Medulla oblongata (tissue), 1 donor: ENCODE data around the gene ARHGAP26.
"Not testable (repeated sequence)": the region's sequence is repeated elsewhere in the genome, so short reads cannot be mapped to it uniquely, and the experiment has no call there.

Experiments used
- DNase-seq: peaks from one replicate; pipeline ENCODE4 v3.0.0-alpha.2; 2015; ENCODE audit errors: extremely low spot score

The ARHGAP26 gene

DNA sequence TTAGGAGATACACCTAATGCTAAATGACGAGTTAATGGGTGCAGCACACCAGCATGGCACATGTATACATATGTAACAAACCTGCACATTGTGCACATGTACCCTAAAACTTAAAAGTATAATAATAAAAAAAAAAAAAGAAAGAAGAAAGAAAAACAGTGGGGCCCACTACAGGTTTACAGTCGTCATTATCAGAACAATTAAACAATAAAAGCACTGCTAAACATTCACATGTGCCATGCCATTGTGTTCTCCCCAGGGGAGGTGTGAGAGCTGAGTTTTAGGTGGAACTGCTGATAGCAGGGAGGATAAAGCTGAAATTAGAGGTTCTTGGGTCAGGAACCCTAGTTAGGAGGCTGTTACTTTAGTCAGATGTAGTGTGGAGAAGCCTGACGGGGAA, 348.6 kb downstream of the ARHGAP26 start:
- DNase-seq = not testable (repeated sequence)

DNA sequence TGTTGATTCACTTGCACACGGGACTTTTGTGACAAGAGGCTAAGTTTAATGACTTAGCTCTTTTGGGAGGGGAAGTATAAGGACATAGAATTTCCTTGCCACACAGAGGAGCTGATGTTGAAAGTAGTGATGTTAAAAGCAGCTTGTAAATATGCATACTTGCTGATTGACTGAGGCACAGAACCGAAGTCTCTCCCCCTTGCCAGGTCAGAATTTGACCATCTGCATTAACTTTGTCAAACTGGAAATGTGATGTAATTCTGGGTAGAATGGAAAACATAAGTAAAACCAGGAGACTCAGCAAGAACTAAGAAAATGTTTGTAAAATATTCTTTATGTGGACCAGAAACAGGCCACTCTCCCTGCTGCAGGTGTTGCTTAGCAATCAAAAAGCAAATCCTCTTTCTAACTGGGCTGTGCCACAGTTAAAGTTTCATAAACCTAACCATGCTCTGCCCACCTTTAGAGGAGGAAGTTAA, 349.2 kb downstream of the ARHGAP26 start:
- DNase-seq = no peak

DNA sequence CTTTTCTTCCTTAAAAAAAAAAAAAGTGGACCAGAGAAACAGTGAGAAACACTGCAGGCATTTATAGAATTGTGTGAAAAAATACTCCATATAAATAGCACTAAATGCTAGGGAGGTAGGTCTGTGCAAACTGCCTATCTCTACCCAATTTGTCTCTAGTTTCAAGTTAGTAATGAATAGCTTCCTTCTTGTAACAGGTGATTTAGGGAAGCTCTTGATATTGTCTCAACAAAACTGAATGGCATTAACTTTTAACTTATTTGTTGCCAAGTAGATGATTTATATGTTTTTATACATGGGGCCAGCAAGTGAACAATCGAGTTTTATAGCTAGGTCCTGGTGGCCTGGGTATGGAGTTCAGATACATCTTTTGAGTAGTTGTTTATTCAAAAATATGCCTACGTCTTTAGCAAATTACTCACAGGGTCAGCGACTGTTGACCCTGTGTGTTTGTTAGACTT, 349.7 kb downstream of the ARHGAP26 start:
- no peak for DNase-seq

DNA sequence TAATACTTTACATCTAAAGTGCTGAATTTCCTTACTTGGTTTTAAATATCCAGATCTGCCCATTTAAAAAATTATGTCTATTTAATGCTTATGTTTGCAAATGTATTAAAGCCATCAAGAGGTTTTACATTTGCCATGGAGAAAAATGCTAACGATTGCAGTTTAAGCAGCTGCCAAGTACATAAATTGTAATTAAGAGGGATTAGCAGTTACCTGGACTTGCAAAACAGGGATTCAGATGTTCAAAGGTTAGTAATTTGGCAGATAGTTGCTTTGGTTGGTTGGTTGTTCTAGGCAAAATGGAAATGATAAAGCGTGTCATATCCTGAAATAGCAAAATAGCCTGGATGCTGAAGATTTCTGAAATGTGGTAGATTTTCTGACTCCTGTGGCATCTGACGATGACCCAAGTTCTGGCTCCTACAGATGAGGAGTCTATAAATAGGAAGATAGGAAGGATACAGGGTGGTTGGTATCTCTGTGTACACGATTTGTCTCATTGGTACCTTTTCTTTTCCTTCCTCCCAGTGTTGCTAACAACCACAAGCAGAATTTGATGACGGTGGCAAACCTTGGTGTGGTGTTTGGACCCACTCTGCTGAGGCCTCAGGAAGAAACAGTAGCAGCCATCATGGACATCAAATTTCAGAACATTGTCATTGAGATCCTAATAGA, 350.4 kb downstream of the ARHGAP26 start:
- DNase-seq = no peak

DNA sequence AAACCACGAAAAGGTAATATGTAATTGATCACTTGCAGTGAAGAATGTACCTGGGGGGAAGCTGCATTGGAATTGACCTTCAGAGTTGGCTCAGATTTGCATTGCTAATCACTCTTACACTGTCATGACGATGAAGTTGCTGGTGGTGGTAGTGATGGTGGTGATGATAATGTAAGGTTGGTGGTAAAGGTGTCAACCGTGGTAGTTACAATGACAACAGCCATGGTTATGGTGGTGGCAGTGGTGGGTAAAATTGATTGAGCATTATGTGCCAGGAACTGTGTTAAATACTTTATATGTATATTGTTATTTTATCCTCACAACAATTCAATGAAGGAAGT, 350.9 kb downstream of the ARHGAP26 start:
- no peak for DNase-seq

DNA sequence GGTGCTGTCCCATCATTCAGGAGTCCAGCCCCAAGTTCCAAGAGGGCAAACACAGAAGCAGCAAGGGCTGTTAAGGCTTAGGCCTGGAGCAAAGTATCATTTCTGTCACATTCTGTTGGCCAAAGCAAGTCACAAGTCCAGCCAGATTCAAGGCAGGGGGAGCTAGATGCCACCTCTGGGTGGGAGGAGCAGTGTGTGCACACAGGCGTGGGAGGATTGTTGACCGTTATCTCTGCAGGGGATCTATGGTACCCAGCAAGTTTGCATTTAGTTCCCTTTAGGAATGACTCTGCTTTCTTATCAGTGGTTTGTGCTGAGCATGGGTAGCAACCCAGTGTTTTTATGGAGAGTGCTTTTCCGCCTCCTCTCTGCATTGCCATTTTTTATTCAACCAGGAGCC, 354.4 kb downstream of the ARHGAP26 start:
- DNase-seq = no peak

DNA sequence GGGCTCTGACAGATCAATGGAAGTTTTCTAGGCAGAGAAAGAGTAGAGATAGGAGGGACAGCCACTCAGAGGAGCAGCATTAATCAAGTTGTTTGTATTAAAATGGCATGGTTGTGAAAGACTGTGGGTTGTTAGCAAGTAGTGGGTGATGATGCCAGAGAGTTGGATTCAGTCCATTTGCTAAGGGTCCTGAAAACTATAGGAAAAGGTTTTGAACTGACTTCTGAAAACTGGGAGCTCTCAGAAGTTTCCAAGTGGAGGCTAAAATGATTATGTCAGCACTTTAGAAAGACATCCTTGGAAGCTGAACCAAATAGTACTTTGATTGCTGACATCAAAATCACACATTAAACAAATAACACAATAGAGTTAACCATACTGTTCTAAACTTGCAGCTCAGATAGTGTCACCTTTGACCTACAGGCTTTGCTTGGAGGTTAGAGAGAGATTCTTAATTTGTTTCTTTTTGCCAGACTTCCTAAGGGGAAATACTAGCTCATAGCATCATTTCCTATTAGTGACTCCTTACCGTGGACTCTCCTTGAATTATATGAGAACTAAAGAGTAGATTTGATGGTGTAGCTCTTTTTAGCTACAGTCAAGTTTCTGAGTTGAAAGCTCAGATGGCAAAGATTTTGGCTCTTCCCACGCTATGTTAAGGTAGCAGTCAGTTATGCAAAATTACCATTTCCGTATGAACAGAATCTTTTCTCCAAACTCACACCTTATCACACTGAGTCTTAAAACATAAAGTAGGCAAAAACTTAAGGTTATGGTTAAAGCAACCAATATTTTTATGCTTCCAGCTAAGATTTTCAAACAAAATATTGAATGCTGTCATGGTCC, 356.2 kb downstream of the ARHGAP26 start:
- DNase-seq = no peak

DNA sequence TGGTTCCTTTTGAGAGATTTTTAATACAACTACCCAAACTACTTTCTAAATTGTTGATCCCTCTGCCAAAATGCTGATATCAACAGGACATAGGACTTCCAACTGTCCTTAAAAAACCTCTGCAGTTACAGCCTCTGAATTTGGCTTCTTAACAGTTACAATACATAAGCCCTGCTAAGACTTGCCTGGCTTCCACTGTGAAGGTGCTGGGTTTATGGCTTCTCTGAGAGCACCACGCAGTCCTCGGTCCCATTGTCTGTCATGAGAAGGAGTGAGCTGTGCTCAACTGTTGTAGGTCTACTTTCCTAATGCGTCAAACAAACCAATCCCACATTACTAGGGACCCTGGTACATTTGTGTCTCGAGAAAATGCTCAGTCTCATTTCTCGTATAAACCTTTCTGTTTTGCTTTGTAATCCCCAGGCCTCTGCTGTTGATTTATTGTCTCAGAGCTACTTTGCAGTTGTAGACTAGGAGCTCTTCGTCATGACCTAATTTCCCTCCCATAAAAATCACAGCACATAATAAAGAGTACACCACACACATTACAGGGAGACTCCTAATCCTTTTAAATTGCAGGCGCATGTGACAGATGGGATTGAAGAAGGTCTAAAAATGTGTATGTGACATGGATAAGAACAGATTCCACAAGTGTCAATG, 358.4 kb downstream of the ARHGAP26 start:
- no peak for DNase-seq

DNA sequence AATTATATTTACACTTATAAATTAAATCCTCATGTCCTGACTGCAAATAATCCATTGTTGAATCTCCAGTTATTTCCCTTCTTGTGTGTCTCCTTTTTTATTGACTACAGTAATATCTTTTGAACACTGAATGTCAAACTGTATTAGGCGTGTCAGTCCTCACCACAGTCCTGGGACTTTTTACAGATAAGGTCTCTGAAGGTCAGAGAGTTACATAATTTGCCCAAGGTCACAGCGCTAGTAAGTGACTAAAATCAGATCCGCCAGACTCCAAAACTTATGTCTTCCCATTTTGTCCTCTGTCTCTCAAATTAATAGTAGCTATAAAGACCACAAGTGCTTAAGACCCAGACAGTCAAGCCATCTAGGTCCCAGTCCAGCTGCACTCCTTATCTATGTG, 359.0 kb downstream of the ARHGAP26 start:
- DNase-seq = no peak

DNA sequence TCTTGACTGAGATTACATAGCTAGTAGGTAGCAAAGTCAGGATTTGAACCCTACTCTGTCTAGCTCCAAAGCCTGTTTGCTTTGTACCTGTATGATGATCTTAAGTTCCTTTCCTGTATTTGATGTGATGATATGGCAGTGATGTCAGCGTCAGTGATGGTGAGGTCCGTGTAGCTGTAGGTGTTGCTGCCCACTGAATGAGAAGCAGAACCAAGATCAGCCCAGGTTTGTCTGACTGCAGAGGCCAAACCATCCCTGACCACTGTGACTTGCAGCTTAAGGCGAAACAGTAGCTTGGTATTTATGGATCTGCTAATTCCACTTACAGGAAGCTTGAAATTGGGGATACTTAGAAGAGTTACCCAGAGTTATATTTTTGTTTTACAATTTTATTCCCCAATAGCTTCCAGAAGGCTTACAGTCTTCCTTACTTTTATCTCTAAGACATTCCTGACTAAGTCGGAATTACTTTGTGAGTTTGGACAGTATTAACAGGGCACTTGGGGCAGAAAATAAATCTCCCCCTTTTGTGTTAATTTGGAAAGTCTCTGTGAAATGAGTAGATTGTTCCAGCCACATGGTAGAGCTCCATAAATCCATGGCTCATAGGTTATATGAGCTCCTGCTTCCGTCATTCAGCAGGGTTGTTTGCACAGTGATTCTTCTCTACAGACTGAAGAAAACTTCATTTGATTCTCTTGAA, 359.9 kb downstream of the ARHGAP26 start:
- DNase-seq = no peak

DNA sequence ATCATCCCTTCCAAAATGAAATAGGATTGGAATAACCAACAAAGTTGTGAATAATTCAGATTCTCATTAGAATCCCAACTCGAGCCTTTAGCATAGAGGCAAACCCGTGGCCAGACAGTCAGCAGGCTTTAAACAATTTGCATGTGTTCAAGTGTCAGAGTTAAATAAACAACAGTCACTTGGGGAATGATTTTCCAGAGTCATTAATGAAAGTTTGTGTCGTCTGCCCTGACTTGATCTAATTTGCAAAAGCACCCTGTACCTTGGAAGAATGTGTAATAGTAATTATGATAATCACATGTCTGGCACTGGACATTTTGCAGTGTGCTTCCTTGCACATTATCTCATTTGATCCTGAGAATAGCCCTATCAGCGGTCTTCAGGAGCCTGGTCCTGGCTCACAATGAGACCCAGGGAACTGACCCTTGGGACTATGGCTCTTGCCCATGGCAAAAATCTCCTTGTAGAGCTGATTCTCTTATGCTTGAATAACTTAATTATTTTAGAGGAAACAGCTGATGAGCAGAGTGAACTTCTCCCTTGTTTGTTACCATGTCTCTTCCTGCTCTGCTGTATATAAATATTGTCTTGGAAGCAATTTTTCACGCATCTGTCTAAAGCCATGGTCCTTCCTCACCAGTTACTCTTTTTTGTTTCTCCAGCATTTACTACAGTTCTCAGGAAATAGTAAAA, 360.6 kb downstream of the ARHGAP26 start:
- DNase-seq = no peak

DNA sequence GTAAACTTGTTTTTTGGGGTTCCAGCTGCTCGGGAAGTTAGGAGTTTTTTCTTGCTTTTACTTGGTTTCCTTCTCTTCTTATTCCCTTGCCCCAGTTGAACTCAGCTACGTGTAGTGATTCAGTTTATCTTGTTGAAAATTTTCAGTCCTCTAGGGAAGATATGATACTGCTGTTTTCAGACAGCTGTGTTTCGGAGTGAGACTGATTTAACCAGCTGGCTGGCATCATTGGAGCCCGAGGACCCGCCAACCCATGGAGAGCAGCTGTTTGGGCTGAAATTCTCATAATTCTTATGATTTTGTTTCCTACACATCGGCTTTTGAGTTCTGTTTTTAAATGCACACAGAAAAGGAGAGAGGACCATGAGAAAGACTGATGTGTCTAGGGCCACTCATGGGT, 361.8 kb downstream of the ARHGAP26 start:
- DNase-seq = no peak

DNA sequence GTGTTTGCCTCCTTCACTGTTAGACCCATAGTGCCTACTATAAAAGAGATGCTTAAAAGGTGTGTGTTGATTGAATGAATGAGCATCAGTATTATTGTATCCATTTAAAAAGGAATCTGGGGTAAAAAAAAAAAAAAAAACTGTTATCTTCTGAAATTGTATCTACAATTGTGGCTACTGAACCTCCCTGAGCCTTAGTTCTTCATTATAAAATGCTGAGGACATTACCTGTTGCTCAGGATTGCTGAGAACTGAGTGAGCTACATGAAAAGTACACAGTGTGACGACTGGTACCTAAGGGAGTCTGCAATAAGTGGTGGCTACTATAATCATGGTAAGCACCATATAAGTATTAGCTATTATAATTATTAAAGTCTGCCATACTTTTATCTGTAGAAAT, 362.6 kb downstream of the ARHGAP26 start:
- no peak for DNase-seq

DNA sequence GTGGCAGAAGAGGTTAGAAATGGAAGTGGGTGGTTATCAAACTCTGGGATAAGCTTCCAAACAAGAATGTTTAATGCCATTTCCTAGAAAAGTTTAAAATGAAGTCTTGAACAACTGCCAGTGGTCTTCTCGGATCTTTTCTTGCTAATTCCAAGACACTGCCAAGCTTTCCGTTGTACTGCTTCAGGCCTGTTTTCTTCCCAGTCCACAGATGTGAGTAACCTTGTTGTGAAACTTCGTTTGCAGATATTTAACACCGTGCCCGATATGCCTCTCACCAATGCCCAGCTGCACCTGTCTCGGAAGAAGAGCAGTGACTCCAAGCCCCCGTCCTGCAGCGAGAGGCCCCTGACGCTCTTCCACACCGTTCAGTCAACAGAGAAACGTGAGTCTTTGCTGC, 363.5 kb downstream of the ARHGAP26 start:
- peak; percentile 19 for DNase-seq

DNA sequence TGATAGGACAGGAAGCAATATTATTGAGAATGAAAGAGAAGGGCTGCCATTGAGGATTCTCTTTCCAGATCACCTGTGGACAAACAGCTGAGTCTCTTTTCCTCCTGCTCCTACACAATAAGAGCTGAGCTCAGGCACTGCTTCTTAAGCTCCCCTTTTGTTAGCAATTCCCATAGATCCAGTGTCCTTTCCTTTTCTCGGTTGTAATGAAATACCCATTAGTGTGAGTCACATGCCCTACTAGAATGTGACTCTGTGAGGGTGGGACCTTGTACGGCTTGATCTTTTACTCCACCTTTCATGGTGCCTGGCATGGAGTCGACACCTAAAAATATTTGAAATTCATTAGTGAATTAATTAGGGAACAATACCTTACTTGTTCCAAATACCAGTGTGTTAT, 364.1 kb downstream of the ARHGAP26 start:
- no peak for DNase-seq

DNA sequence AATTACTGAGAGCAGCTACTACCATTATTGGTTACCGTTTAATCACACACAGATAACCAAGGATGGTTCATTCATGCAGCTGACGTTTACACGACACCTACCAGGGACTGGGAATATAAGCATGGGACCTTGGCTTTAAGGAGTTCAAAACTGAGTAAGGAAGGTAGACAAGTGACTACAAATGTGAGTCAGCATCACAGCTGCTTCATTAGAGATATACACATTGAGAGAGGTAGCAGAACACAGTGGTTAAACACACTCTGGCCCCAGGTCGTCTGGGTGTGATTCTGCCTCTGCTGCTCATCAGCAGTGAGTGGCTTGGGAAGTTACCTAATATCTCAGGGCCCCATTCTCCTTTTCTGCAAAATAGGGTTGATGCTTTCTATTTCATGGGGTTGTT, 364.7 kb downstream of the ARHGAP26 start:
- DNase-seq = no peak

DNA sequence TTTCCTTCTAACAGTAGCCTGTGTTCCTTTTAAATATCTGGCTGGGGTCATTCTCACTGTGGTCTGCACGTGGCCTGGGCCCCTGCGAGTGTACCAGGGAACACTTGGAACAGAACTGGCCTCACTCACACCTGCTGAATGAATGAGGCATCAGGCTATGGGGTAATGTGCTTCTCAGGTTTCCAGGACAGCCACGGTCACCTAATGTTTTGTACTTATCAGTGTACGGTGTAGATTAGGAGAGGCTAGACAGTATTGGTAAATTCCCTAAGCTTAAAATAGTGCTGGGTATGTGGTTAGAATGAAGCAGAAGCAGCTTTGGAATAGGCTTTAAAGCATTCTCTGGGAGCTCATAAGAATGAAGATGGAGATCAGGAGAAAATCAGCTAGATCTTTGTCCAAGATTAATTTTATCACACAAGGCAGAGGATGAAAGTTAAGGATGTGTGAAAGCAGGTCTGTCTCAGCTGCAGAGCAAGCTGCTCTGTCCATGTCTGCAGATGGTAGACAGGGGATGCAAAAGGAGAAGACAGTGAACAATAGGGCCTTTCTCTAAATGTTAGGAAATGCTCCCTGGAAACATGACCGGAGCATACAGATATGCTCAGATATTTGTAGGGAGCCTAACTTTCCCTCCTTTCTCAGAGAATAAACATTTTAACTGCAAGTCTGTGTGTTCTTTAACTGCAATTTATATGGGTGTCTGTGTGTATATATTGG, 365.8 kb downstream of the ARHGAP26 start:
- DNase-seq = peak; percentile 53

DNA sequence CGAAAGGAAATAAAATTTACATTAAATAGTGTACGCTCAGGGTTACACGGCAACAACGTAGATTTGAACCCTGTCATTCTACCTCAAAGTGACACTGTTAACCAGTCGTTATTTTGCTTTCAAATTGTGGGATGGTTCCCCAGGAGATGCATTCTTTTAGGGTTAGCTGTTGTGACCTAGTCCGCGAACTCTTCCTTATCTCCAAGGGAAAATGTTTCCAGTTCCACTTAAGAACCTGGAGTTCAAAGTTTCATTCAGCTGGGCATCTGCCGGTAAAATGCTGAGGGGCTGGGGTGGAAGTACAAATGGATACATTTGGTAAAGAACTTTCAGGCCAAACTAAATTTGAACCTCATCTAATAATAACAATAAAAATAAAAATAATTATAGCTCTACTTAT, 368.7 kb downstream of the ARHGAP26 start:
- DNase-seq = no peak

DNA sequence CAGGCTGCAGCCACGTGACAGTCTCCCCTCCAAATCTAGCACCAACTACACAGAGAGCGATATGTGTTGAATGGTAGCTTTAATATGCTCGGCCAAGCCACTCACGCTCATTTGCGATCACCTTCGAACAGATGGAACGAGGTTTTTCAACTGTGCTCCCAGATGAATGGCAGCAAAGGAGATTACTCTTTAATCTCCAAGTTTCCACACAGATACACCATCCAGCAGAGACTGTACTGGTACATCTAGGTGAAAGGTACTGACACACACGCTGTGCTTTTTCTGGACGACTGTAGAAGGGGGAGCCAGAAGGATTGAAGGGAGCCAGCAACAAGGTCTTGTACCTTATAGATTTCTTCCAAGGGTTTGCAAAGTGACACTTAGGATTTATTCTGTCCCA, 369.4 kb downstream of the ARHGAP26 start:
- no peak for DNase-seq

DNA sequence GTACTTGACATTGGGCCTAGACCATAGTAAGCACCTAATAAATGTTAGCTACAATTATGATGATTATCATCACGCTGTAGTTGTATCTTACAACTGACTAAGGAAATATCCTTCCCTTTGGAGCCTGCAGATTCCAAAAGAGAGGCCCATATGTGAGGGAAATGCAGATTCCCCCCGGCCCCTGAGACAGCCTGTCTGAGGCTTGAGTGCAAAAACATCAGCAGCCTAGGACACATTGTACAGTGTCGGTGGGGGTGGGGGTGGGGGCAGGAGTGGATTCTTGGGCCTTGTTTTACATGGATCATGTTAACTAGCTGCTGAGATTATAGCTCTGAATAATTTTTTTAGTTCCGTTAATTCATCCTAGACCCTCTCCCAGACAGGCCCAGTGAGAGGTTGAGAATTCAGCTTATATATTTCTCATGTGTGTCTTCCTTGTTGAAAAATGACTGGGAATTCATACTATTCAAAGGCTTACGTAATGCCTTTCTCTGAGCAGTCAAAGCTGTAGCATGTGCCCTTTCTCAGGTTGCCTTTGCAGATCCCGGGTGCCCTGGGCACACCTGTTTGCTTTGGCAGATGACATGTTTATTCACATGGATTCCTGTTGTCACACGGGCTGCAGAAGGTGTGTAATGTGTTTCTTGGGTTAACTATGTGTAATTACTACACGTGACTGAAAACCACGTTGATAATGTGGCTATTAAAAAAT, 370.5 kb downstream of the ARHGAP26 start:
- no peak for DNase-seq
